ENCODE data around the gene GALNT14. TPM values are rescaled to one million over a fixed set of nuclear protein-coding genes. Genes with fewer than 3 reads are reported as not detected.

The GALNT14 gene
- total and polyA plus RNA-seq, 9 of the 15 experiments (the other 6 are each of a cell fraction or from before 2014, with no cell fraction given): 0.11 TPM; not detected in 8

- TF ChIP-seq ZNF444 (CRISPR knock-in tag; IDR thresholded peaks at IDR 0.05) (no peak), ZNF431 (CRISPR knock-in tag; IDR thresholded peaks at IDR 0.05) (no peak), RAD51 (IDR thresholded peaks at IDR 0.05; ENCODE audit: borderline replicate concordance, low read depth) (no peak), HDAC6 (IDR thresholded peaks at IDR 0.05; ENCODE audit: low read depth, low read length) (no peak), JUNB (CRISPR knock-in tag; conservative IDR thresholded peaks at IDR 0.05) (no peak), ZNF263 (CRISPR knock-in tag; IDR thresholded peaks at IDR 0.05; ENCODE audit: borderline replicate concordance) (no peak)
Measured at GRCh38 chr2:30920511-30920910, 217.7 kb downstream of the GALNT14 start (continued).

GRCh38 chr2:30915486-30915885 lies 222.8 kb downstream of the GALNT14 start:
- H3K27me3 ChIP-seq (ENCODE audit: control insufficient read depth in 2 of 2, insufficient read depth in 2 of 2, low read length in 2 of 2): no peaks in the 10 kb centered on the region; a peak in 1 of 5 replicates
- H4K20me1 ChIP-seq (replicated peaks; ENCODE audit: control insufficient read depth, insufficient read depth, low read length): no peaks in the 10 kb centered on the region
- FAIRE-seq (no peak), DNase-seq (ENCODE audit: extremely low read depth in 1 of 4, low spot score in 3 of 4) (peak in 3 of 4 experiments; percentile 17 to 33 (median 27)), ATAC-seq (peak; percentile 78)
- no peak overlapping the region for H3K27ac ChIP-seq (ENCODE audit: extremely low read depth, low read depth, low read length)
- H3K9ac ChIP-seq (ENCODE audit: insufficient read depth in 1 of 2, low read depth in 2 of 2, low read length in 2 of 2): no peak overlapping the region
- no peaks in the 10 kb centered on the region for H3K9me1 ChIP-seq (ENCODE audit: control insufficient read depth, insufficient read depth, low read length)
- no peaks in the 10 kb centered on the region for H3K4me1 ChIP-seq (replicated peaks in 1 of 2; ENCODE audit: control insufficient read depth in 2 of 2, insufficient read depth in 2 of 2, low read length in 2 of 2)
- H2AFZ ChIP-seq (ENCODE audit: low read depth, low read length): no peak overlapping the region
- no peaks in the 10 kb centered on the region for H3K9me3 ChIP-seq (replicated peaks; ENCODE audit: control insufficient read depth, insufficient read depth, low read depth, low read length)
- no peaks in the 10 kb centered on the region for H3K79me2 ChIP-seq (ENCODE audit: control insufficient read depth, insufficient read depth, low read length)
- no TSS peak for BruUV-seq (replicated peaks)
- ChIA-PET CTCF (ENCODE audit: low intra/inter-chr PET ratio) (no interaction called here), POLR2A (interaction anchor here (0.6 to 0.9 kb wide), 2 partner anchors 60 to 80 kb away, joined by 3 read pairs; no protein-coding TSS in a partner anchor)
- no peak overlapping the region for H3K4me3 ChIP-seq
- no peaks in the 10 kb centered on the region for H3K36me3 ChIP-seq (ENCODE audit: control insufficient read depth, insufficient read depth, low read length)
- in situ Hi-C loops (cut with MboI) (no loop called here), intact Hi-C loops (cut with micrococcal nuclease) (loop anchor here (10.0 kb wide), 1 partner anchor 201 kb away; no protein-coding TSS in a partner anchor)
- 0% methylated on average over 3 of the region's 3 CpGs for WGBS (ENCODE audit: insufficient coverage, low coverage, missing lambda C conversion rate)
- H3K4me2 ChIP-seq (ENCODE audit: insufficient read depth, low read length): no peak overlapping the region
- no peak for TF ChIP-seq NFIX (CRISPR knock-in tag; IDR thresholded peaks at IDR 0.05; ENCODE audit: low read depth)
- TF ChIP-seq HNRNPL (IDR thresholded peaks at IDR 0.05; ENCODE audit: low read depth, low read length): no peak
- 0 out of 2 replicates have a peak, but pooled peaks have one; percentile 22 for TF ChIP-seq SMC3 (conservative IDR thresholded peaks at IDR 0.05; ENCODE audit: insufficient read depth, low read depth, low read length)
- no peak for TF ChIP-seq TCF7L2 (IDR thresholded peaks at IDR 0.05; ENCODE audit: low read depth, low read length)
- TF ChIP-seq HDAC2 (IDR thresholded peaks at IDR 0.05): no peak
- TF ChIP-seq, protein P1, sequence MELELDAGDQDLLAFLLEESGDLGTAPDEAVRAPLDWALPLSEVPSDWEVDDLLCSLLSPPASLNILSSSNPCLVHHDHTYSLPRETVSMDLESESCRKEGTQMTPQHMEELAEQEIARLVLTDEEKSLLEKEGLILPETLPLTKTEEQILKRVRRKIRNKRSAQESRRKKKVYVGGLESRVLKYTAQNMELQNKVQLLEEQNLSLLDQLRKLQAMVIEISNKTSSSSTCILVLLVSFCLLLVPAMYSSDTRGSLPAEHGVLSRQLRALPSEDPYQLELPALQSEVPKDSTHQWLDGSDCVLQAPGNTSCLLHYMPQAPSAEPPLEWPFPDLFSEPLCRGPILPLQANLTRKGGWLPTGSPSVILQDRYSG (tag; conservative IDR thresholded peaks at IDR 0.05; ENCODE audit: low read depth): no peak
- no peak for TF ChIP-seq CCNT2 (IDR thresholded peaks at IDR 0.05; ENCODE audit: borderline replicate concordance, extremely low read depth, insufficient read length, low read depth, low read length)
- no peak for TF ChIP-seq MCM2 (IDR thresholded peaks at IDR 0.05; ENCODE audit: low read depth)
- TF ChIP-seq, protein P2, sequence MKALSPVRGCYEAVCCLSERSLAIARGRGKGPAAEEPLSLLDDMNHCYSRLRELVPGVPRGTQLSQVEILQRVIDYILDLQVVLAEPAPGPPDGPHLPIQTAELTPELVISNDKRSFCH (CRISPR knock-in tag; IDR thresholded peaks at IDR 0.05): no peak
- TF ChIP-seq, protein P2 (tag; IDR thresholded peaks at IDR 0.05): no peak
- no peak for TF ChIP-seq ATF1 (CRISPR knock-in tag; IDR thresholded peaks at IDR 0.05)
- no peak for TF ChIP-seq ATF1 (tag; IDR thresholded peaks at IDR 0.05)
- peak in 1 of 2 experiments; percentile 35; a peak in 1 of 4 replicates for TF ChIP-seq RAD21 (CRISPR knock-in tag; conservative IDR thresholded peaks at IDR 0.05 in 1 of 2, IDR thresholded peaks at IDR 0.05 in 1 of 2)
- no peak for TF ChIP-seq ZNF76 (CRISPR knock-in tag; IDR thresholded peaks at IDR 0.05; ENCODE audit: borderline replicate concordance)
